Activated CD4-positive, alpha-beta T cell treated with anti-CD3 and anti-CD28 coated beads for 36 hours (primary cell): ENCODE results near the gene NCOR2. TPM values are rescaled to one million over a fixed set of nuclear protein-coding genes. Genes with fewer than 3 reads are reported as not detected.
A peak's percentile ranks its signal among the peaks of the same experiment; 100 is the strongest.

Experiments
- ATAC-seq: fragments of 200-7000 bp; cut with Tn5 transposase; one replicate; pipeline ENCODE4 v1.10.0; 2021; ENCODE audit warnings: mild to moderate bottlenecking, moderate library complexity
- CTCF ChIA-PET: fragments of 350-600 bp; sonication (Branson Sonifier 250); formaldehyde crosslinking; loops from one replicate; lab custom pipeline; 2021; ENCODE audit warnings: antibody characterized with exemption; lab: Charles Lee
- POLR2A ChIA-PET: fragments of 350-600 bp; sonication (Branson Sonifier 250); formaldehyde crosslinking; loops from one replicate; lab custom pipeline; 2021; ENCODE audit warnings: antibody characterized with exemption, inconsistent platforms; lab: Charles Lee
- DNase-seq: peaks from one replicate; pipeline ENCODE4 v3.0.0-alpha.2; 2020
- H3K27ac Mint-ChIP-seq: one replicate; pipeline ENCODE4 v1.8.0; 2021; ENCODE audit warnings: mixed read lengths
- H3K27me3 Mint-ChIP-seq: one replicate; pipeline ENCODE4 v1.8.0; 2021; ENCODE audit warnings: mixed read lengths
- H3K36me3 Mint-ChIP-seq: one replicate; pipeline ENCODE4 v1.8.0; 2021; ENCODE audit warnings: low read depth, mixed read lengths
- H3K4me1 Mint-ChIP-seq: one replicate; pipeline ENCODE4 v1.8.0; 2021; ENCODE audit warnings: mixed read lengths
- H3K4me3 Mint-ChIP-seq: one replicate; pipeline ENCODE4 v1.8.0; 2021; ENCODE audit warnings: mild to moderate bottlenecking, moderate library complexity, mixed read lengths
- H3K9me3 Mint-ChIP-seq: one replicate; pipeline ENCODE4 v1.8.0; 2021; ENCODE audit warnings: low read depth, mixed read lengths
- intact Hi-C, 2 experiments: fragments of 100-400 bp; cut with DNase I in 1 of 2; cut with micrococcal nuclease in 1 of 2; formaldehyde crosslinking; loops; one replicate each; pipeline versions ENCODE4 v1.14.2 to v1.15.1; 2022 to 2024; cut with DNase I, micrococcal nuclease
- total RNA-seq, 2 experiments: library from RNA; stranded (reverse); gene quantifications; one replicate each; pipeline ENCODE4 v1.2.3, GENCODE V29; 2021

NCOR2 gene
- total RNA-seq, 2 experiments from 2014 or later: 103 to 115 TPM

DNA sequence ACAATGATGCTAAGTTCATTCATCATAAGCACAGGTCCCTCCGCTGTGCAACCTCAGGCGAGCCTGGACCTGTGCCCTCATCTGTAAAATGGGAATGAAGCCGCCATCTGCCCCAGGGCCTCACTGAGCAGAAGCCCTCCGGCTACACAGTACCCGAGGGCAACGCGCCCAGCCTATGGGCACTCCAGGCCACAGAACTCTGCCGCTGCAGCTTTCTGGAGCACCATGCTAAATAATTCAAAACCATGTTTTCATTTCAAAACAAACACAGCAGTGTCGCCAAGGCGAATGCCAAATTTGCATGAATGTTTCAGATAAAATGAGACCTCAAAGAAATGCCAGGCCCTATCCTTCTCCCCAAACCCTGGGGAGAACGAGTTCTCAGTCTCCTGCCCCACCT is 4.0 kb downstream of the NCOR2 start:
- no peaks in the 10 kb centered on the region for H3K27me3 Mint-ChIP-seq
- CTCF ChIA-PET: interaction anchor here (0.8 kb wide), 1 partner anchor 163 kb away, joined by 3 read pairs; no protein-coding TSS in a partner anchor
- no peak overlapping the region for H3K27ac Mint-ChIP-seq
- ATAC-seq (no peak), DNase-seq (no peak)
- peaks cover 39% of the 10 kb centered on the region for H3K4me1 Mint-ChIP-seq
- no peak overlapping the region for H3K4me3 Mint-ChIP-seq
- intact Hi-C loops: loop anchor here in 1 of 2 experiments (10.0 kb wide), 1 partner anchor 849 kb away; the partner anchor contains the start of gene ATP6V0A2
- no peaks in the 10 kb centered on the region for H3K9me3 Mint-ChIP-seq
- POLR2A ChIA-PET: no interaction called here
- peaks cover 3% of the 10 kb centered on the region for H3K36me3 Mint-ChIP-seq

DNA sequence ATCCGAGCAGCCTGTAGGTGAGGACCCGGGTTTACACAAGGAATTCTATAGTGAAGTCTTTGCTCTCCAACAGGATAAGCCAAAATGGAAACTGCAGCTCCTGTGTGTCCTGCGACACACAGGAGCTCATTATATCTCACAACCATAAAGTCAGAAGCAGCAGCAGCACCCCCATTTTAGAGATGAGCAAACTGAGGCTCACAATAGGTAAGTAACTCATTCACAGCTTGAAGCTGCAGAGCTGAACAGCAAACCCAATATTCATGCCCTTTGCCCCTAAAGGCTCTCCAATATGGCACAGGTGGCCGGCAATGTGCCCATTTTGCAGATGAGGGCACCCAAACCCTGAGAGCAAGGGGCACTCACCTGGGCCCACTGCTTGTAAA is 4.6 kb downstream of the NCOR2 start:
- H3K4me3 Mint-ChIP-seq: no peak overlapping the region
- H3K27me3 Mint-ChIP-seq: no peaks in the 10 kb centered on the region
- H3K36me3 Mint-ChIP-seq: peaks cover 3% of the 10 kb centered on the region
- POLR2A ChIA-PET: no interaction called here
- DNase-seq (no peak), ATAC-seq (no peak)
- no peaks in the 10 kb centered on the region for H3K9me3 Mint-ChIP-seq
- intact Hi-C loops: loop anchor here in 1 of 2 experiments (10.0 kb wide), 1 partner anchor 848 kb away; the partner anchor contains the start of gene ATP6V0A2
- H3K27ac Mint-ChIP-seq: no peak overlapping the region
- CTCF ChIA-PET: interaction anchor here (0.6 to 0.8 kb wide), 3 partner anchors 162 to 205 kb away, joined by 3 read pairs; no protein-coding TSS in a partner anchor
- peaks cover 33% of the 10 kb centered on the region for H3K4me1 Mint-ChIP-seq

DNA sequence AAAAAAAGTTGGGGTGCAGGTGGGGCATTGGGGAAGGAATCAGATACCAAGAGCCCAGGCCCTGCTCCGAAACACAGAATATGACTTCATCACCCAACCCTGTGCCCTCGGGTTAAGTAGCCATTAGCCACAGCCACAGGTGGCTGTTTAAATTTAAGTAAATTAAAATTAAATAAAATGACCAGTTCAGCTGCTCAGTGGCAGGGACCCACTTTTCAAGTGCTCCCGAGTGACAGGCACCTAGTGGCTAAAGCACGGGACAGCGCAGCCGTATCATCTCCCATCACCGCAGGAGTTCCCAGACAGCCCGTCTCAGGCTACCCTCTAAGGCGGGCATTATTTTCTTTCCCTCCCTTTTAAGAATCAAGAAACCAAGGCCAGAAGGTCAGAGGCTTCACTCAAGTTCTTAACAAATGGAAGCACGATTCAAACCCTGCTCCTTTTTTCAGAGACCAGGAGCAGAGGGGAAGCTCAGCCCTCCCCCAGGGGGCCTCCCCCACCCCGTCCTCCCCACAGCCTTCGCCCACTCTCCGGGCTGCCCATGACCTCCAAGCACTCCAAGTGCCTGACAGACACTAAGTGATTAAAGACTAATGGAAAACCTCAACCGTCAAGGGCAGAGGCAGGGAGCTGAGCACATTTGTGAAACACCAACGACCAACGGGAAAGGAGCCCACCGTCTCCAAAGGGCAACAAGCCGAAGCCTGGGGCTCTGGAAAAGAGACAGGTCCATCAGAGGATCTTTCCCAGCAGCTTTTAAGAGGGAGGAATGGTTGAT is 5.2 kb downstream of the NCOR2 start:
- Mint-ChIP-seq H3K9me3 (no peaks in the 10 kb centered on the region), H3K4me3 (no peak overlapping the region), H3K4me1 (peaks cover 36% of the 10 kb centered on the region), H3K36me3 (peaks cover 3% of the 10 kb centered on the region), H3K27me3 (no peaks in the 10 kb centered on the region), H3K27ac (no peak overlapping the region)
- DNase-seq (no peak), ATAC-seq (no peak)
- CTCF ChIA-PET: interaction anchor here (0.6 to 0.8 kb wide), 3 partner anchors 95 to 205 kb away, joined by 3 read pairs; no protein-coding TSS in a partner anchor
- intact Hi-C loops: loop anchor here in 1 of 2 experiments (10.0 kb wide), 1 partner anchor 847 kb away; the partner anchor contains the start of gene ATP6V0A2
- POLR2A ChIA-PET: no interaction called here

DNA sequence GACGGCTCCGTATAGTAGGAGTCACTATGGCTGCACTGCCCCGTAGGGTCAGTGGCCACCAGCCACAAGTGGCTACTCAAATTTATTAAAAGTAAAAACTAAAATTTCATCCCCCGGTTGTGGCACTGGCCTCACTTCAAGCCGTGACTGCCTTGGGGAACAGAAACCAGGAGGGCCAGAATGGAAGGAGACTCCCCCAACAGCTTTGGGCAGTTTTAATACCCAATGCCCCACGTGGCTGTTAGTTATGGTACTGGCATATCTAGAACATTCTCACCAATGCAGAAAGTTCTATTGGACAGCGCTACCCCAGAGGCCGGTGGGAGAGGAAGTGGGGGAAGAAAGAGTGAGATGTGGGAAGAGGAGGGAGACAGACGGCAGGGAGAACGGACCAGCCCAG is 6.2 kb downstream of the NCOR2 start:
- Mint-ChIP-seq H3K9me3 (no peaks in the 10 kb centered on the region), H3K27ac (no peak overlapping the region), H3K4me1 (peaks cover 44% of the 10 kb centered on the region), H3K36me3 (peaks cover 3% of the 10 kb centered on the region), H3K27me3 (no peaks in the 10 kb centered on the region), H3K4me3 (no peak overlapping the region)
- DNase-seq (no peak), ATAC-seq (no peak)
- ChIA-PET CTCF (interaction anchor here (0.7 to 1.0 kb wide), 3 partner anchors 10 to 96 kb away, joined by 3 to 4 read pairs (median 3); no protein-coding TSS in a partner anchor), POLR2A (interaction anchor here (0.6 kb wide), 1 partner anchor 9 kb away, joined by 4 read pairs; no protein-coding TSS in a partner anchor)
- intact Hi-C loops: loop anchor here in 1 of 2 experiments (10.0 kb wide), 1 partner anchor 846 kb away; the partner anchor contains the start of gene ATP6V0A2

DNA sequence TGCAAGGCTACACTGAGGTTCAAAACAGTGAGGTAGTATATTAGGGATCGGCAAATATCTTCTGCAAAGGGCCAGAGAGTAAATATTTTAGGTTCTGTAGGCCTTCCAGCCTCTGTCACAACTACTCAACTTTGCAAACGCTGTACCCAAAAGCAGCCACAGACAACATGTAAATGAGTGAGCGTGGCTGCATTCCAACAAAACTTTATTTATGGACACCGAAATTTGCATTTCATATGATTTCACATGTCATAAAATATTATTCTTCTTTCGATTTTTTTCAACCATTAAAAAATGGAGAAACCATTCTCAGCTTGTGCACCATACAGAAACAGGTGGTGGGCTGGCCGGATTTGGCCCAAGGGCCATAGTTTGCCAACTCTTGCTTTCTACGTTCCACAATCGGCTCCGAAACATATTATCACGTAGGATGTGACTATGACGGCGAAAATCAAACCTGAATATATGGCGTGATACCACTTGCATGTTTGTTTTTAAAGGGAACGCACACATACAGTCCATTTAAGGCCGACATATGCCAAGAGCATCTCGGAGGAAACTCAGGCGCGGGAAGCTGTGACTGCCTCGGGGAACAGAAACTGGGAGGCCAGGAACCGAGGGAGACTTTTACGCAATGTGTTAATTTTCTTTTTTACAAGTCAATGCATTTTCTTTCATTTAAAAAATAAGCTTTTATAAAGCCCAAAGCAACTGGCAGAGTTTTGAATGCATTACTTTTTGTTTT is 7.1 kb downstream of the NCOR2 start:
- Mint-ChIP-seq H3K36me3 (peaks cover 3% of the 10 kb centered on the region), H3K9me3 (no peaks in the 10 kb centered on the region), H3K27me3 (no peaks in the 10 kb centered on the region), H3K4me1 (peaks cover 48% of the 10 kb centered on the region), H3K27ac (no peak overlapping the region), H3K4me3 (no peak overlapping the region)
- ChIA-PET POLR2A (interaction anchor here (0.7 kb wide), 1 partner anchor 19 kb away, joined by 3 read pairs; no protein-coding TSS in a partner anchor), CTCF (interaction anchor here (1.0 kb wide), 2 partner anchors 9 to 21 kb away, joined by 3 to 4 read pairs; no protein-coding TSS in a partner anchor)
- DNase-seq: no peak
- ATAC-seq: no peak
- intact Hi-C loops: loop anchor here in 1 of 2 experiments (10.0 kb wide), 1 partner anchor 846 kb away; the partner anchor contains the start of gene ATP6V0A2

DNA sequence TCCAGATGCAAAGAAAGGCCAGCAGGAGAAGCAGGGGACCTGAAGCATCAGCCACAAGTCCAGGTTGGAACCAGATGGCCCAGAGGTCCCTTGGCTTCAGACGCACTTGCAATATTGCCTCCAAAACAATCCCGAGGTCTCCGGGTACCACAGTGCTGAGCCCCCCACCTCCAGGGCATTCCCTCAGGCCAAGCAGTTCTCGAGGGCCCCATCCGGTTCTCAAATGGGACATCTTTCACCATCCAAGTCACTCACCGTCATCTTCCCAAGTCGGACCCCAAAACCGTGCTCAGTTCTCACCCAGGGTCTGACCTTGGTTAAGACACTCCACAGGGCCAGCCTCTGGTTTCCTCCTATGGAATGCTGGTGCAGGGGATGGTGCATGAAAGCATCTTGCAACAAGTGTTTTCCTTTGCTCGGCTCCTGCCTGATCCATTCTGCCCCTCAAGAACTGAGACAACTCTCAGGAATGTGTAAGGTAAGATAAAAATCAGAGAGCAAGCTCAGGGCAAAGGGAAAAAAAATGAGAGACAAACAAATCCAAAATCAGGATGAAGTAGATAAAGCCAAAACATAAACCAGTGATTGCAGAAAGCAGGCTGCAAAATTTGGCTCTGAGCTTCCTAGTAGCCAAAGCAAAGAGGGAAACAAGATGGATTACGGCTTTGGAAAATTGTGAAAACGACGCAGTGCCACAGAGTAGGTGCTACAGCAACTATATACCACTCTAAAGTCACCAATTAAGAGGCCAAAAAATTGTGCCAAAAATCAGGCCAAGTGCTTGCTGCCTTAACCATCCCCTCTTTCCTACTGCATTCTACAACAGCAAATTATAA is 8.0 kb downstream of the NCOR2 start:
- Mint-ChIP-seq H3K4me3 (no peak overlapping the region), H3K36me3 (peaks cover 3% of the 10 kb centered on the region), H3K27ac (no peak overlapping the region), H3K27me3 (no peaks in the 10 kb centered on the region), H3K9me3 (no peaks in the 10 kb centered on the region), H3K4me1 (peaks cover 52% of the 10 kb centered on the region)
- intact Hi-C loops: loop anchor here in 1 of 2 experiments (10.0 kb wide), 1 partner anchor 845 kb away; the partner anchor contains the start of gene ATP6V0A2
- ChIA-PET POLR2A (no interaction called here), CTCF (no interaction called here)
- ATAC-seq: no peak
- DNase-seq: no peak

DNA sequence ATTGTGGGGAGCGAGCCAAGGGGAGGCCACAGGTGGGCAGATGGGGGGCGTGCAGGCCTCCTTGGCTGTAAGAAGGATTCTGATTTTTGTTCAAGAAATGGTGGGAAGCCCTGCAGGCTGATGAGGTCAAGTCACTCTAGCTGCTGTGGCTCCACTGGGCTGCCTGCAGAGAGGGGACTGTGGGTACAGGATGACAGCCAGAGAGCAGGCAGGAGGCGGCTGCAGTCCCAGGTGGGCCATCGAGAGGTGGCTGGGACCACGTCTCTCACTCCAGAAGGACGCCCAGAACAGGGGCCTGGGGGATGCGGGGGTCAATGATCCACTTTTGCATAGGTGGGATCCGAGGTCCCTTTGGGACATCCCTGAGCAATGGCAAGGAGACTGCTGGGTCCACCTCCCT is 9.1 kb downstream of the NCOR2 start:
- Mint-ChIP-seq H3K27me3 (no peaks in the 10 kb centered on the region), H3K27ac (no peak overlapping the region), H3K4me3 (no peak overlapping the region), H3K4me1 (peaks cover 52% of the 10 kb centered on the region), H3K36me3 (peaks cover 3% of the 10 kb centered on the region), H3K9me3 (no peaks in the 10 kb centered on the region)
- CTCF ChIA-PET: no interaction called here
- DNase-seq (no peak), ATAC-seq (no peak)
- intact Hi-C loops: no loop called here
- POLR2A ChIA-PET: interaction anchor here (0.6 kb wide), 1 partner anchor 61 kb away, joined by 7 read pairs; no protein-coding TSS in a partner anchor

DNA sequence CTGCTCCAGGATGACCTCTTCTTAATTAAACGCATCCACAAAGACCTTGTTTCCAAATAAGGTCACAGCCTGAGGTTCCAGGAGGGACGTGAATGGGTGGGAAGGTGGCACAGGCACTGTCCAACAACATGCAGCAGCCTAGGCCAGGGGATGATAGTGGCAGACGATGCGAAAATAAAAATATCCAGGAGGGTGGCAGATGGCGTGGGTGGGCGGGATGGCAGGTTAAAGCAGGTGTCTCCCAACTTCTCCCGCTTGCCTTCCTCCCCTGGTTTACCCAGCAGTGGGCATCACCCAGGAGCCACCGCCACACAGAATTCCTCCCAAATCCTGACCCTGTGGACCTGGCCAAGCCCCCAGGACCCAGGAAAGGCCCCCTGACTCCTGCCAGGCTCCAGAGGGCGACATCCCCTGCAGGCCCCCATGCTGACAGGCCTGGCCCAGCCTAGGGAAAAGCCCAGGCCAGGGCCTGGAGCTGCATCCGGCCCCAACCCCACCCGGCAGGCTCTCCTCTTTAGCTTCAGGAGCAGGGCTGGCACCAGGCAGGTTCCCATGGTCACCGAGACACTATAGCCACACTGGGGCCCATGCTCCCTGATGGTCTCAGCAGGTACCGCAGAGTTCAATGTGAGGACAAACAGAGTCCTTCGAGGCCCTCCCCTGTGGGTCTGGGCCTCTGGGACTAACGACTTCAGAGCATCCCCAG is 9.7 kb downstream of the NCOR2 start:
- ChIA-PET POLR2A (interaction anchor here (0.6 kb wide), 1 partner anchor 60 kb away, joined by 7 read pairs; no protein-coding TSS in a partner anchor), CTCF (no interaction called here)
- Mint-ChIP-seq H3K4me3 (no peak overlapping the region), H3K27me3 (no peaks in the 10 kb centered on the region), H3K36me3 (peaks cover 3% of the 10 kb centered on the region), H3K4me1 (peaks cover 52% of the 10 kb centered on the region), H3K27ac (no peak overlapping the region), H3K9me3 (no peaks in the 10 kb centered on the region)
- DNase-seq: no peak
- ATAC-seq: no peak
- intact Hi-C loops: no loop called here

DNA sequence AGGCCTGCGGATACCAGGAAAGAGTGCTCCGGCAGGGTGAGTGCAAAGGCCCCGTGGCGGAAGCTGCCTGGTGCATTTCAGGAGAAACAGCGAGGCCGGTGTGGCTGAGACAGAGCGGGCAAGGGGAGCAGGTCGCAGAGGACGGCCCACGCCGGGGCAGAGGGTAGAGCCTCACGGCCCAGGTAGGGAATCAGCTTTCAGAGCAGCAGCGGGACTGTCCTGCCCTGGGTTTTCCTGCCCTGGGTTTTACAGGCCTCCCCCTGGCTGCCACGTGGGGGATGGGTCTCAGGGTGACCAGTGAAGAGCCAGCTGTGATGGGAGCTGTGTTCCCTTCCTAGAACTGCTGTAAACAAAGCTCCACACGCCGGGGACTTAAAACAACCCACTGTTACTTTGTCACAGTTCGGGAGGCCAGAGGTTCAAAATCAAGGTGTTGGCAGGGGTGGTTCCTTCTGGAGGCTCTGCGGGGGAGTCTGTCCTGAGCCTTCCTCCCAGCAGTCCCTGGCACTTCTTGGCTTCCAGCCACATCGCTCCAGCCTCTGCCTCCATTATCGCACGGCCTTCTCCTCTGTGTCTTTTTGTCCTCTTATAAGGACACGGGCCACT is 10.4 kb downstream of the NCOR2 start:
- intact Hi-C loops: no loop called here
- Mint-ChIP-seq H3K4me3 (no peak overlapping the region), H3K27me3 (no peaks in the 10 kb centered on the region), H3K9me3 (no peaks in the 10 kb centered on the region), H3K36me3 (peaks cover 3% of the 10 kb centered on the region), H3K27ac (peak overlapping the region; percentile 8), H3K4me1 (peaks cover 53% of the 10 kb centered on the region)
- ChIA-PET POLR2A (no interaction called here), CTCF (no interaction called here)
- DNase-seq (no peak), ATAC-seq (no peak)

DNA sequence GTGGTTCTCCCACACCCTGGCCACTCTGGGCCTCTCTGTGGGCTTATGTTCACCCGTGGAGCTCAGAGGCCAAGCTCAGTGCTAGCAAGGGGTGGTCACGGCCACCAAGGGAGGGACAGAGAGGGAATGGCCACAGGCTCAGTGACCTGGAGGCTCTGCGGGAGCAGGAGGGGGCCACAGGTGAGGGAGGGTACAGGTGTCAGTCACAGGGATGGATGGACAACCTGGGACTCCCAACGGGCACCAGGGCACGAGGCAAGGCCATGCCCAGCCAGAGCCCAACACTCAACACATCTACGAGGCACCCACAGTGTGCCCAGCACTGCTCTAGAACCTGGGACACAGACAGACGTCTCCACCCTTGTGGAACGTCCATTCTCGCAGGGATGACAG is 11.3 kb downstream of the NCOR2 start:
- ATAC-seq (no peak), DNase-seq (no peak)
- H3K27ac Mint-ChIP-seq: no peak overlapping the region
- no peak overlapping the region for H3K4me3 Mint-ChIP-seq
- H3K9me3 Mint-ChIP-seq: no peaks in the 10 kb centered on the region
- peaks cover 3% of the 10 kb centered on the region for H3K36me3 Mint-ChIP-seq
- POLR2A ChIA-PET: no interaction called here
- intact Hi-C loops: no loop called here
- no peaks in the 10 kb centered on the region for H3K27me3 Mint-ChIP-seq
- CTCF ChIA-PET: no interaction called here
- H3K4me1 Mint-ChIP-seq: peaks cover 56% of the 10 kb centered on the region
